ENCODE results near the gene INVS.

DNA sequence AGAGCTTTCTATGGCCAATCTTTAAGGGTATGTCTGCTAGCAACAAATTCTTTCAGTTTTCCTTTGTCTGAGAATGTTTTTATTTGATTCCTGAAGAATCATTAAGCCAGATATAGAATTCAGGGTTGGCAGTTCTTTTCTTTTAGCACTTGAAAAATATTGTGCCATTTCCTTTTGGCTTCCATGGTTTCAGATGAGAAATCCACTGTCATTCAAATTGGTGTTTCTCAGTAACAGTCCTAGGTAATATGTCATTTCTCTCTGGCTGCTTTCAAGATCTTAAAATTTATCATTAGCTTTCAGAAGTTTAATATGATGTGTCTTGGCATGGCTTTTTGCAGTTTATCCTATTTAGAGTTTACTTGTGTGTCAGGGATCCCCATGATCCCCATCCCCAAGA, 186.0 kb downstream of the INVS start:
- TF ChIP-seq, protein P1, sequence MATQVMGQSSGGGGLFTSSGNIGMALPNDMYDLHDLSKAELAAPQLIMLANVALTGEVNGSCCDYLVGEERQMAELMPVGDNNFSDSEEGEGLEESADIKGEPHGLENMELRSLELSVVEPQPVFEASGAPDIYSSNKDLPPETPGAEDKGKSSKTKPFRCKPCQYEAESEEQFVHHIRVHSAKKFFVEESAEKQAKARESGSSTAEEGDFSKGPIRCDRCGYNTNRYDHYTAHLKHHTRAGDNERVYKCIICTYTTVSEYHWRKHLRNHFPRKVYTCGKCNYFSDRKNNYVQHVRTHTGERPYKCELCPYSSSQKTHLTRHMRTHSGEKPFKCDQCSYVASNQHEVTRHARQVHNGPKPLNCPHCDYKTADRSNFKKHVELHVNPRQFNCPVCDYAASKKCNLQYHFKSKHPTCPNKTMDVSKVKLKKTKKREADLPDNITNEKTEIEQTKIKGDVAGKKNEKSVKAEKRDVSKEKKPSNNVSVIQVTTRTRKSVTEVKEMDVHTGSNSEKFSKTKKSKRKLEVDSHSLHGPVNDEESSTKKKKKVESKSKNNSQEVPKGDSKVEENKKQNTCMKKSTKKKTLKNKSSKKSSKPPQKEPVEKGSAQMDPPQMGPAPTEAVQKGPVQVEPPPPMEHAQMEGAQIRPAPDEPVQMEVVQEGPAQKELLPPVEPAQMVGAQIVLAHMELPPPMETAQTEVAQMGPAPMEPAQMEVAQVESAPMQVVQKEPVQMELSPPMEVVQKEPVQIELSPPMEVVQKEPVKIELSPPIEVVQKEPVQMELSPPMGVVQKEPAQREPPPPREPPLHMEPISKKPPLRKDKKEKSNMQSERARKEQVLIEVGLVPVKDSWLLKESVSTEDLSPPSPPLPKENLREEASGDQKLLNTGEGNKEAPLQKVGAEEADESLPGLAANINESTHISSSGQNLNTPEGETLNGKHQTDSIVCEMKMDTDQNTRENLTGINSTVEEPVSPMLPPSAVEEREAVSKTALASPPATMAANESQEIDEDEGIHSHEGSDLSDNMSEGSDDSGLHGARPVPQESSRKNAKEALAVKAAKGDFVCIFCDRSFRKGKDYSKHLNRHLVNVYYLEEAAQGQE (IDR thresholded peaks at IDR 0.05; ENCODE audit: unreplicated experiment), result no peak
- TF ChIP-seq, protein P2, sequence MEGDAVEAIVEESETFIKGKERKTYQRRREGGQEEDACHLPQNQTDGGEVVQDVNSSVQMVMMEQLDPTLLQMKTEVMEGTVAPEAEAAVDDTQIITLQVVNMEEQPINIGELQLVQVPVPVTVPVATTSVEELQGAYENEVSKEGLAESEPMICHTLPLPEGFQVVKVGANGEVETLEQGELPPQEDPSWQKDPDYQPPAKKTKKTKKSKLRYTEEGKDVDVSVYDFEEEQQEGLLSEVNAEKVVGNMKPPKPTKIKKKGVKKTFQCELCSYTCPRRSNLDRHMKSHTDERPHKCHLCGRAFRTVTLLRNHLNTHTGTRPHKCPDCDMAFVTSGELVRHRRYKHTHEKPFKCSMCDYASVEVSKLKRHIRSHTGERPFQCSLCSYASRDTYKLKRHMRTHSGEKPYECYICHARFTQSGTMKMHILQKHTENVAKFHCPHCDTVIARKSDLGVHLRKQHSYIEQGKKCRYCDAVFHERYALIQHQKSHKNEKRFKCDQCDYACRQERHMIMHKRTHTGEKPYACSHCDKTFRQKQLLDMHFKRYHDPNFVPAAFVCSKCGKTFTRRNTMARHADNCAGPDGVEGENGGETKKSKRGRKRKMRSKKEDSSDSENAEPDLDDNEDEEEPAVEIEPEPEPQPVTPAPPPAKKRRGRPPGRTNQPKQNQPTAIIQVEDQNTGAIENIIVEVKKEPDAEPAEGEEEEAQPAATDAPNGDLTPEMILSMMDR (conservative IDR thresholded peaks at IDR 0.05; ENCODE audit: low read depth in 2 of 2), result no peak
- no peak for TF ChIP-seq EZH2 (IDR thresholded peaks at IDR 0.05; ENCODE audit: low read depth, unreplicated experiment)

Measured in GM23338 (cell line).